GM18861 (cell line): ENCODE data around the gene TMX1.
A peak's percentile ranks its signal among the peaks of the same experiment; 100 is the strongest.
"Not testable (repeated sequence)": the region's sequence is repeated elsewhere in the genome, so short reads cannot be mapped to it uniquely, and the experiment has no call there.

Experiments used
- ATAC-seq: cut with Tn5 transposase; IDR thresholded peaks from one replicate; pipeline ENCODE4 v1.9.1; 2021; ENCODE audit not compliant: unreplicated experiment

TMX1 gene

GRCh38 chr14:51239813-51240803, at the start of gene TMX1:
TMX1 (plus strand) TSS chr14:51240247; CDS start chr14:51240293, 46 bp downstream.
- ATAC-seq = peak; percentile 78

DNA sequence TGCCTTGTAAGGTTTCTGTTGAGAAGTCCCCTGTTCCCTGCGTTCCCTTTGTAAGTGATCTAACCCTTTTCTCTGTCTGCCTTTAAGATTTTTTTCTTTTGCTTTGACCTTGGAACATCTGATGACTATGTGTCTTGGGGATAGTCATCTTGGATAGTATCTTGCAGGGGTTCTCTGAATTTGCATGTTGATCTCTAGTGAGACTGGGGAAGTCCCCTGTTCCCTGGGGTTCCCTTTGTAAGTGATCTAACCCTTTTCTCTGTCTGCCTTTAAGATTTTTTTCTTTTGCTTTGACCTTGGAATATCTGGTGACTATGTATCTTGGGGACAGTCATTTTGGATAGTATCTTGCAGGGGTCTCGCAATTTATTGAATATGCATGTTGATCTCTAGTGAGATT, 38.2 kb upstream of the TMX1 start:
- no peak for ATAC-seq

DNA sequence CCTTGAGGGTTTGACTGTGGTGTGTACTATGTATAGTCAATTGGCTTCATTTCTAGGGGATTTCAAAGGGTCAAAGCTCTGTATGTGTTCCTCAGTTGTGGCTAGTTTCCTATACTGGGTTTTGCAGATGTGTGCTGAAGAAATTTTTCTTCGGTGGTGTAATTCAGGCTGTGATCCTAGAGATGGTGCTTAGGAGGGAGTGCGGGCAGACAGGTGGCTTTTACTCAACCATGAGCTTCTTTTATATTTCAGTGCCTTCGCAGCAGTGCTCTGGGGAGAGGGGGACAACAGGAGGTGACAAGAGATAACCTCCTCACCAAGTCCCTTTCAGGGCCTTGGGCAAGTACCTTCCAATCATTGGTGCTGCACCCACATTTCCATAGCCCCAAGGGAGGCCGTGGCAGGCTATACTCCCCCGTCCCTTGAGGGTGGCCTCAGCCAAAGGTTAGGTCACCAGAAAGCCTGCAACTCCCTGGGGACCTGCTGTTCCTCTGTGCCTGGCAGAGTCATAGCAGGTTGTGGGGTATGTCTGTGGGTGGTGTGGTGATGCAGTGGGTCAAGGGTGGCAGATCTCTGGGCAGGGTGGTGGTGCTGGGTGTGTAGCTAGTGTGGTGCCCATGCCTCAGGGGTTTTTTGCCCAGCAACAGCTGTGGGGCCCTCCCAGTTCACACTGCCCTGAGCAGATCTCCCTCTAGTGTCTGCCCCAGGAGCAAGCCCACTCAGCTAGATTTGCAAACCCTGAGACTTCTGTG, 37.0 kb upstream of the TMX1 start:
- ATAC-seq = peak; percentile 64

DNA sequence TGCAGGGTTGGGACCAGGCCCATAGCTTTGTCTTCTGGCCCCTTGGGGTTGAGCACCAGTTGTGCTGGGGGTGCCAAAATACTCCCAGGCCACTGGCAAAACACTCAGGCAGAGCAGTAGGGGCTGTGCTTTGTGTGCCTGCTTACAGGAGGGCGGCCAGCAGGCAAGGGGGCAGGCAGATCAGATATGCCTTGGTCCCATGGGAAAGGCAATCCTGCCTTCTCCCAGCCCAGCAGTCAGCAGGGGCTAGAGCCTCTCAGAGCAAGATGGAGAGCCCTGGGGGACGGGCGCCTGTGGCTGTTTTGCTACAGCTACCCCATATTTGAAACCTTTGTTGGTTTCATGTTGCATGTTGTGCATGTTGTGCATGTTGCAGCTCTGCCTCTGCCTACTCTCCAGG, 36.2 kb upstream of the TMX1 start:
- ATAC-seq = no peak

DNA sequence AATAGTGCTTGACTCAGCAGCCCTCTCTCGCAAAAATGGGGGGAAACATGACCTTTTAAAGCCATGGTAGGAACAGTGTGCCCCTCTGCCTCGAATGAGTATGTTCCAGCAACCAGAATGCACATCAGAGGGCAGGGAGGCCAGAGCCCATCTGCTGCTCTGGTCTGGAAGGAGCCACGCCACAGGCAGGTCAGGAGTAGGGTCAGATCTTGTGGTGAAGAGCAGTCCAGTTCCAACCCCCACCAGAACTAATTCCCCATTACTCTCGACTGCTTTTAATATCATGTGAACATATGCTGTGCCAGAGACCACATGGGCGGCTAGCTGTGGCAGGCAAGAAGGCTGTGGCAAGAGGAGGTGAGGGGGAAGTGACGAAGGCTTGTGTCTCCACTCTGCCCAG, 34.6 kb upstream of the TMX1 start:
- no peak for ATAC-seq

GRCh38 chr14:51206462-51206861, 33.6 kb upstream of the TMX1 start:
- no peak for ATAC-seq

DNA sequence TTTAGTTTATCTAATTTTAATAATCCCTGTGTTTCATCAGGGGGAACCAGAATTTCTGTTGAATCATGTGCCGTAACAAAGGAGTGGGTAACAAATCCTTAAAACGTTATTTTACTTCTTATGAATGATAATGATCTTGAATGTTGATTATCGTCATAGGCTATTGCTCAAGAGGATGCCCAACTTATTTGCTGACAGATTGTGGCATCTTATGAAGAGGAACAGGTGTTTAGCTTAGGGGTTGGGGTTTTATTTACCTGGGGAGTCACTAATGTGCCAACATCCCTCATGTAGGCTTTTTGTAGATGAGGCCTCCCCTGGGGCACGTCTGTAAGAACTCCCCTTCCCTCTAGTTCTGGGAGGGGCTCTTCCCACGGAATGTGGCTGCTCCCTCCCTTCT, 32.4 kb upstream of the TMX1 start:
- no peak for ATAC-seq

GRCh38 chr14:51208982-51209381, 31.1 kb upstream of the TMX1 start:
- ATAC-seq = no peak

GRCh38 chr14:51209457-51209856, 30.6 kb upstream of the TMX1 start:
- no peak for ATAC-seq

DNA sequence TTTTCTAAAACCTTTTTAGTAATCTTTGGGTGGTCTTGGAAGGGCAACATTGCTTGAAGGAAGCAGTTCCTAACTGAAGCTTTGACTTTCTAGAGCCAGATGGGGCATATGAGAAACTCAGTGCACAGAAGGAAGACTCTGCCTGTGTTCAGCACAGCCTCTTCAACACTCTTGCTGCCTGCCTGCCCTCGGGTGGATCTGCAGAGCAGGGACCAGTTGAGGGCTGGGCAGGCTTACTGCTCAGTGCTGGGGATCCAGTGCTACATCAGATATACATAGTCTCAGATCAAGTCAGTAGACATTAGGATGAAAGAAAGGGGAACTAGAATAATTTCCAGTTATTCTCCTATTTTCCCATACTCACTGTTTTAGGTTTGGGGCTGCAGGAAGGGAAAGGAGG, 29.5 kb upstream of the TMX1 start:
- ATAC-seq = no peak

- ATAC-seq = no peak
These were observed 28.9 kb upstream of the TMX1 start for GRCh38 chr14:51211149-51211548.

DNA sequence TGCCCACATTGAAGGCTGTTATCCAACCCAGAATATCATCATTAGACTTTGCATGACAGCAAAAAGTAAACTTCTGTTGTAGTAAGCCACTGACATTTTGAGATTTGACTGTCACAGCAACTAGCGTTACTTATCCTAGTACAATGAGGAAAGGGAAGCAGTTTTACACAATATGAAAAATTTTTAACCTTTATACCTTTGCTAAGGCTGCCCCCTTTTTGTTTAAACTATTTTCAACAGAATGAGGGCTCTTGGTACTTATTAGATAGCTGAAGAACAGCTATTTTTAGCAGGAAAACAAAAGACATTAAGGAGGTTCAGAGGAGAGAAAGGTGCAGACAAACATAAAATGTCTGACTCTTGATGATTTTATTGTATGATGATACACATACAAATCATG, 23.4 kb upstream of the TMX1 start:
- no peak for ATAC-seq

GRCh38 chr14:51219473-51220448, 20.3 kb upstream of the TMX1 start:
- ATAC-seq = no peak

DNA sequence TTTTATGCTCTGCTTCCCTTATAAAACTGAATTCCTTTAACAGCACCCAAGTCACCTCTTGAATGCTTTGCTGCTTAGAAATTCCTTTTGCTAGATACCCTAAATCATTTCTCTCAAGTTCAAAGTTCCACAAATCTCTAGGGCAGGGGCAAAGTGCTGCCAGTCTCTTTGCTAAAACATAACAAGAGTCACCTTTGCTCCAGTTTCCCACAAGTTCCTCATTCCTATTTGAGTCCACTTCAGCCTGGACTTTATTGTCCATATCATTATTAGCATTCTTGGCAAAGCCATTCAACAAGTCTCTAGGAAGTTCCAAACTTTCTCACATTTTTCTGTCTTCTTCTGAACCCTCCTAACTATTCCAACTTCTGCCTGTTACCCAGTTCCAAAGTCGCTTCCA, 16.6 kb upstream of the TMX1 start:
- not testable (repeated sequence) for ATAC-seq

DNA sequence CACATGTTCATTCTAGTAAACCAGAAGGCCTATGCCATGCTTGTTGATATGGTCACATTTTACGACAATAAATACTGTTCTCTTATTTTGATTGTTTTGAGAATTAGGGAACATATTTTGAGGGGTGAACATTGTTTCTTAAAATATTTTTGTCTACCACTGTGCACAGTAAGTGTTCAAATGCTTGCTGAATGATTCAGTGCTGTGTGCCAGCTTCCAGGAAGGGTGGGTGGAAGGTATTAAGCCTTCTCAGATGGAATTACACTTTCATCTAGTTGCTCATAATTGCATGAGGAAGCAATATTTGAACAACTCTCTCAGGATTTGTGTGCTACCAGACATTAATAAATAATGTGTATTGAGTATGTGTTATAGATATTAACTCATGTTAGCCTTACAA, 15.5 kb upstream of the TMX1 start:
- no peak for ATAC-seq

GRCh38 chr14:51225751-51226150, 14.3 kb upstream of the TMX1 start:
- no peak for ATAC-seq

DNA sequence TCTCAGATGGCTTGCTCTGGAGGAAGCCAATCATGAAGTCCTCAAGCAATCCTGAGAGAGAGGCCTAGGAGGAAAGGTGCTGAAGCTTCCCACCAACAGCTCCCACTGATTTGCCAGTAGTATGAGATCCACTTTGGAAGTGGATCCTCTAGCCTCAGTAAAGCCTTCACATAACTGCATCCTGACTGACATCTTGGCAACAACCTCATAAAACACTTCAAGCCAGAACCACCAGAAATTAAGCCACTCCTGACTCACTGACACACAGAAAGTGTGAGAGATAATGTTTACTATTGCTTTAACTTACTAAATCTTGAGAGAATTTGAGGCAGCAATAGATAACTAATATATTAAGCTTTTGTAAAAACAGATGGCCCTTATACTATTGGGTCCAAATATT, 11.7 kb upstream of the TMX1 start:
- no peak for ATAC-seq

- ATAC-seq = no peak
These were observed 11.2 kb upstream of the TMX1 start for GRCh38 chr14:51228890-51229289.

- ATAC-seq = no peak
These were observed 3.7 kb upstream of the TMX1 start for GRCh38 chr14:51236314-51236713.

DNA sequence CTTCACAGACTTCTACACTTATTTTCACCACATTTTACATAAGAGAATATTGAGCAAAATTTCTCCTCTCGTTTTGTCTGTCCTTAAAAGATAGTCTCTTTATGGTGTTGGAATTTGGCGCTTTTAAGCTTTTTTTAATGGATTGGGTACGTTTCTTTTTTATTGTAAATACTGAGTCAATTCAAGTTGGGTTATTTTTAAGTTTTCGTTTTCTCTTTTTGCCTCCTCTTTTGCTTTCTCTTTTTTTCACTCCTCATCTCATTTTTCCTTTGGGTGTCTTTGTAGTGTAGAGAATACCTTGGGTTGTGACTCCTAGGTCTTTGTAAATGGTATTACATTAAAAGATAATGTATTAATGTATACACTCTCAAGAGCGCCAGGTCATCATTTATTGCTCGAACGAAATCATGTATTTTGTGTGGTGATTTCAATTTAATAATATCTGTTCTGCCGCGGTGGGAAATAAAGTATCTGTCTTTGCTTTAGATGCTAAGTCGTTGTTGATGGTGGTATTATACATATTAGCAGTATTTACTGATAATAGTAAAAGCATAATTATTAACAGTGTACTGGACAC, 845 bp downstream of the TMX1 start:
- no peak for ATAC-seq
